Stimulated activated naive CD8-positive, alpha-beta T cell treated with anti-CD3 and anti-CD28 coated beads, Interleukin-15, amount 100 ng/mL, for 72 hours (primary cell): ENCODE measurements around the gene SNX9.
"Not testable (repeated sequence)": the region's sequence is repeated elsewhere in the genome, so short reads cannot be mapped to it uniquely, and the experiment has no call there.

Source experiments
- ATAC-seq: fragments of 150-1000 bp; cut with Tn5 transposase; 2 replicates; pipeline ENCODE4 v1.10.0; 2021; ENCODE audit warnings: mild to moderate bottlenecking, moderate library complexity
- DNase-seq, 2 donors: peaks; one replicate each; pipeline ENCODE4 v3.0.0; 2021 to 2022
- H3K27ac Mint-ChIP-seq, 2 donors: one replicate each; pipeline ENCODE4 v1.8.0; 2022; ENCODE audit warnings: mild to moderate bottlenecking in 2 of 2, mixed read lengths in 2 of 2, moderate library complexity in 2 of 2
- H3K27me3 Mint-ChIP-seq: one replicate; pipeline ENCODE4 v1.8.0; 2022; ENCODE audit warnings: mixed read lengths
- H3K4me1 Mint-ChIP-seq: one replicate; pipeline ENCODE4 v1.8.0; 2022; ENCODE audit warnings: mild to moderate bottlenecking, mixed read lengths
- H3K4me3 Mint-ChIP-seq, 2 donors: one replicate each; pipeline ENCODE4 v1.8.0; 2022; ENCODE audit warnings: mild to moderate bottlenecking in 2 of 2, mixed read lengths in 2 of 2, moderate library complexity in 1 of 2
- H3K9me3 Mint-ChIP-seq, 2 donors: one replicate each; pipeline ENCODE4 v1.8.0; 2022; ENCODE audit warnings: mixed read lengths in 2 of 2

The SNX9 gene

GRCh38 chr6:157896932-157897331 is 73.9 kb downstream of the SNX9 start:
- H3K9me3 Mint-ChIP-seq: no peaks in the 10 kb centered on the region
- DNase-seq: no peak
- ATAC-seq: no peak
- H3K4me3 Mint-ChIP-seq: no peak overlapping the region
- no peaks in the 10 kb centered on the region for H3K27me3 Mint-ChIP-seq
- peak overlapping the region in 1 of 2 donors; percentile 89 for H3K27ac Mint-ChIP-seq
- H3K4me1 Mint-ChIP-seq: peaks cover 60% of the 10 kb centered on the region

- Mint-ChIP-seq H3K9me3 (no peaks in the 10 kb centered on the region), H3K4me1 (peaks cover 53% of the 10 kb centered on the region), H3K27me3 (no peaks in the 10 kb centered on the region), H3K27ac (peak overlapping the region in 1 of 2 donors; percentile 32), H3K4me3 (no peak overlapping the region)
- ATAC-seq: no peak
- no peak for DNase-seq
These were observed 75.1 kb downstream of the SNX9 start for GRCh38 chr6:157898169-157898568.

GRCh38 chr6:157898640-157899039 is 75.6 kb downstream of the SNX9 start:
- Mint-ChIP-seq H3K4me3 (no peak overlapping the region), H3K9me3 (no peaks in the 10 kb centered on the region), H3K4me1 (peaks cover 49% of the 10 kb centered on the region), H3K27me3 (no peaks in the 10 kb centered on the region), H3K27ac (peak overlapping the region in 1 of 2 donors; percentile 32)
- no peak for ATAC-seq
- no peak for DNase-seq

GRCh38 chr6:157900262-157900661 is 77.2 kb downstream of the SNX9 start:
- H3K4me1 Mint-ChIP-seq: peaks cover 43% of the 10 kb centered on the region
- H3K27me3 Mint-ChIP-seq, H3K4me3 Mint-ChIP-seq, ATAC-seq, H3K9me3 Mint-ChIP-seq, DNase-seq: not testable (repeated sequence)
- peak overlapping the region in 1 of 2 donors; percentile 89 for H3K27ac Mint-ChIP-seq

GRCh38 chr6:157900751-157901150 is 77.7 kb downstream of the SNX9 start:
- ATAC-seq, H3K4me3 Mint-ChIP-seq, H3K27me3 Mint-ChIP-seq, H3K27ac Mint-ChIP-seq, H3K9me3 Mint-ChIP-seq, DNase-seq: not testable (repeated sequence)
- peaks cover 43% of the 10 kb centered on the region for H3K4me1 Mint-ChIP-seq

GRCh38 chr6:157904999-157905398 is 82.0 kb downstream of the SNX9 start:
- peaks cover 47% of the 10 kb centered on the region for H3K4me1 Mint-ChIP-seq
- no peak for ATAC-seq
- no peak for DNase-seq
- no peak overlapping the region for H3K27ac Mint-ChIP-seq
- no peaks in the 10 kb centered on the region for H3K27me3 Mint-ChIP-seq
- H3K9me3 Mint-ChIP-seq: no peaks in the 10 kb centered on the region
- H3K4me3 Mint-ChIP-seq: no peak overlapping the region

- Mint-ChIP-seq H3K9me3 (no peaks in the 10 kb centered on the region), H3K4me3 (no peak overlapping the region), H3K27me3 (no peaks in the 10 kb centered on the region), H3K27ac (no peak overlapping the region), H3K4me1 (peaks cover 41% of the 10 kb centered on the region)
- ATAC-seq (no peak), DNase-seq (no peak)
These were observed 82.7 kb downstream of the SNX9 start for GRCh38 chr6:157905590-157906342.

GRCh38 chr6:157906537-157907061 is 83.6 kb downstream of the SNX9 start:
- DNase-seq (no peak), ATAC-seq (no peak)
- no peaks in the 10 kb centered on the region for H3K27me3 Mint-ChIP-seq
- H3K9me3 Mint-ChIP-seq: no peaks in the 10 kb centered on the region
- no peak overlapping the region for H3K27ac Mint-ChIP-seq
- H3K4me3 Mint-ChIP-seq: no peak overlapping the region
- H3K4me1 Mint-ChIP-seq: peaks cover 34% of the 10 kb centered on the region

- Mint-ChIP-seq H3K4me1 (peaks cover 28% of the 10 kb centered on the region), H3K27me3 (no peaks in the 10 kb centered on the region), H3K4me3 (peak overlapping the region in 1 of 2 donors; percentile 15), H3K27ac (no peak overlapping the region), H3K9me3 (no peaks in the 10 kb centered on the region)
- no peak for DNase-seq
- no peak for ATAC-seq
These were observed 84.6 kb downstream of the SNX9 start for GRCh38 chr6:157907651-157908050.

- peak overlapping the region in 1 of 2 donors; percentile 38 for H3K4me3 Mint-ChIP-seq
- no peaks in the 10 kb centered on the region for H3K9me3 Mint-ChIP-seq
- H3K27me3 Mint-ChIP-seq: no peaks in the 10 kb centered on the region
- peak overlapping the region; percentile 67 to 83 for H3K27ac Mint-ChIP-seq
- peak; percentile 90 for ATAC-seq
- H3K4me1 Mint-ChIP-seq: peaks cover 31% of the 10 kb centered on the region
- peak in 1 of 2 donors; percentile 20 for DNase-seq
These were observed 85.6 kb downstream of the SNX9 start for GRCh38 chr6:157908369-157909281.

GRCh38 chr6:157909282-157909664 is 86.2 kb downstream of the SNX9 start:
- peaks cover 33% of the 10 kb centered on the region for H3K4me1 Mint-ChIP-seq
- no peaks in the 10 kb centered on the region for H3K27me3 Mint-ChIP-seq
- no peak for DNase-seq
- no peak overlapping the region for H3K27ac Mint-ChIP-seq
- no peak for ATAC-seq
- H3K9me3 Mint-ChIP-seq: no peaks in the 10 kb centered on the region
- H3K4me3 Mint-ChIP-seq: no peak overlapping the region

GRCh38 chr6:157911278-157911677 is 88.2 kb downstream of the SNX9 start:
- Mint-ChIP-seq H3K27me3 (no peaks in the 10 kb centered on the region), H3K27ac (no peak overlapping the region), H3K9me3 (no peaks in the 10 kb centered on the region), H3K4me1 (peaks cover 33% of the 10 kb centered on the region), H3K4me3 (no peak overlapping the region)
- DNase-seq (no peak), ATAC-seq (no peak)

GRCh38 chr6:157911786-157912185 is 88.7 kb downstream of the SNX9 start:
- Mint-ChIP-seq H3K4me3 (no peak overlapping the region), H3K27ac (no peak overlapping the region), H3K4me1 (peaks cover 28% of the 10 kb centered on the region), H3K27me3 (no peaks in the 10 kb centered on the region), H3K9me3 (no peaks in the 10 kb centered on the region)
- DNase-seq: no peak
- ATAC-seq: no peak

- no peak overlapping the region for H3K27ac Mint-ChIP-seq
- DNase-seq: no peak
- H3K4me1 Mint-ChIP-seq: peaks cover 23% of the 10 kb centered on the region
- no peak for ATAC-seq
- H3K9me3 Mint-ChIP-seq: no peaks in the 10 kb centered on the region
- no peaks in the 10 kb centered on the region for H3K27me3 Mint-ChIP-seq
- no peak overlapping the region for H3K4me3 Mint-ChIP-seq
These were observed 89.3 kb downstream of the SNX9 start for GRCh38 chr6:157912326-157912725.

GRCh38 chr6:157921685-157922367 is 98.8 kb downstream of the SNX9 start:
- H3K27me3 Mint-ChIP-seq: no peaks in the 10 kb centered on the region

More at GRCh38 chr6:157921685-157922367, 98.8 kb downstream of the SNX9 start:
- Mint-ChIP-seq H3K9me3 (peaks cover 0 to 6% of the 10 kb centered on the region in 2 donors), H3K27ac (no peak overlapping the region), H3K4me1 (peaks cover 19% of the 10 kb centered on the region), H3K4me3 (no peak overlapping the region)
- ATAC-seq (no peak), DNase-seq (no peak)
